Measurements from ENCODE around the gene BRD9.

GRCh38 chr5:936149-937144, 43.8 kb upstream of the BRD9 start:
- TF ChIP-seq POLR2AphosphoS5 (IDR thresholded peaks at IDR 0.05) (no peak), CTCF (IDR thresholded peaks at IDR 0.05) (no peak), POLR2A (IDR thresholded peaks at IDR 0.05) (no peak), EP300 (IDR thresholded peaks at IDR 0.05) (no peak)
